NOMO-1 treated with DMSO at 0.1 percent for 48 hours (cell line): ENCODE measurements around the gene TMEM167B.
"Not testable (repeated sequence)": the region's sequence is repeated elsewhere in the genome, so short reads cannot be mapped to it uniquely, and the experiment has no call there.

Experiments
- DNase-seq: peaks from one replicate; lab custom pipeline; 2025; ENCODE audit not compliant: unreplicated experiment; lab: John Stamatoyannopoulos, UW

The TMEM167B gene

GRCh38 chr1:109112652-109113285, 22.2 kb downstream of the TMEM167B start:
- peak; percentile 70 for DNase-seq

GRCh38 chr1:109113590-109114341, 23.2 kb downstream of the TMEM167B start, which contains the start of gene ELAPOR1:
TSS of gene ELAPOR1 (plus strand) at chr1:109114115. CDS start at chr1:109114184, 69 bp downstream.
- DNase-seq = no peak

- DNase-seq = no peak
Observed at GRCh38 chr1:109114342-109114674, 23.7 kb downstream of the TMEM167B start.

- DNase-seq = no peak
Observed at GRCh38 chr1:109115685-109116084, 25.1 kb downstream of the TMEM167B start.

- no peak for DNase-seq
Observed at GRCh38 chr1:109116286-109116685, 25.7 kb downstream of the TMEM167B start.

GRCh38 chr1:109118089-109118488, 27.5 kb downstream of the TMEM167B start:
- no peak for DNase-seq

- DNase-seq = no peak
Observed at GRCh38 chr1:109120356-109120755, 29.8 kb downstream of the TMEM167B start.

GRCh38 chr1:109131059-109131458, 40.5 kb downstream of the TMEM167B start:
- no peak for DNase-seq

GRCh38 chr1:109131800-109132199, 41.2 kb downstream of the TMEM167B start:
- DNase-seq = no peak

- DNase-seq = no peak
Observed at GRCh38 chr1:109133002-109133706, 42.6 kb downstream of the TMEM167B start.

- peak; percentile 80 for DNase-seq
Observed at GRCh38 chr1:109133815-109134214, 43.3 kb downstream of the TMEM167B start.

- no peak for DNase-seq
Observed at GRCh38 chr1:109134423-109134822, 43.9 kb downstream of the TMEM167B start.

- DNase-seq = no peak
Observed at GRCh38 chr1:109135940-109136339, 45.4 kb downstream of the TMEM167B start.

- DNase-seq = no peak
Observed at GRCh38 chr1:109136766-109137165, 46.2 kb downstream of the TMEM167B start.

GRCh38 chr1:109137958-109138357, 47.4 kb downstream of the TMEM167B start:
- no peak for DNase-seq

- DNase-seq = no peak
Observed at GRCh38 chr1:109138358-109138757, 47.8 kb downstream of the TMEM167B start.

- no peak for DNase-seq
Observed at GRCh38 chr1:109140392-109140791, 49.8 kb downstream of the TMEM167B start.

- no peak for DNase-seq
Observed at GRCh38 chr1:109142260-109142659, 51.7 kb downstream of the TMEM167B start.

- DNase-seq = not testable (repeated sequence)
Observed at GRCh38 chr1:109142725-109143124, 52.2 kb downstream of the TMEM167B start.
